Mammary epithelial cell (primary cell): ENCODE measurements around the gene HSBP1.

Experiments
- CTCF ChIP-seq, 2 donors: IDR thresholded peaks in 1 of 2; conservative IDR thresholded peaks in 1 of 2; 2 replicates each; pipeline ENCODE4 v1.5.1; 2011 to 2012; ENCODE audit warnings: inconsistent platforms in 2 of 2, low read length in 2 of 2, mild to moderate bottlenecking in 2 of 2, control low read depth in 1 of 2, low read depth in 1 of 2; ENCODE audit not compliant: insufficient read depth in 1 of 2; ENCODE audit errors: extremely low read depth in 1 of 2
- EZH2 ChIP-seq: IDR thresholded peaks from 2 replicates; pipeline ENCODE4 v1.6.1; 2012; ENCODE audit warnings: low read length, inconsistent platforms, borderline replicate concordance

DNA sequence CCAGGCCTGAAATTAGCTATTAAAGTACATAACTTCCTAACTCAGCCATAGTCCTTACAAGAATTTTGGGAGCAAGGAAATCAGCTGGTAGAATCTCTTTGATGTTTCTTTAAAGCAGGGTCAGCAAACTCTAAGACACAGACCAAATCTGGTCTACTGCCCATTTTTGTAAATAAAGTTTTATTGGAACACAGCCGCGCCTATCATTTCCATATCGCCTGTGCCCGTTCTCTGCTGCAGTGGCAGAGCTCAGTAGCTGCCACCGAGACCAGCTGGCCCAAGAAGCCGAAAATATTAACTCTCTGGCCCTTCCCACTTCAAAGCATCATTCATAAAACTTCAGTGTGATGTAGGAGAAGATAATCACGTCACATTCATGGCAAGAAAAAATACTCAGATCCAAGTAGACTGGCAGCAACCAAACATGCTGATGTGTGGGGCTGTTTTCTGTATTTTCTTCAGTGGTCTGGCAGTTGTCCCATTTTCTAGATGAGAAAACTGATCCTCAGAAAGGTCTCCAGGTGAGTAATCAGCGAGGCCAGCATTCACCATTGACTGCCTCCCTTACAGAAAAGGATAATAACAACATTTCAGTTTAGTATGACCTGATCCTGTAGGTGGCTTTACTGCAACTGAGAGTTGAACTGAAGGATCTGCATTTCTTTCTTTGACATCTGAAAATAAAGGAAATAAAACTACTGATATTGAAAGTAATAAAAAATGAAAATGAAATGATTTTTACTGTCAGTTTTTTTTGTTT is 18.0 kb upstream of the HSBP1 start:
- no peak for TF ChIP-seq CTCF (conservative IDR thresholded peaks at IDR 0.05 in 1 of 2, IDR thresholded peaks at IDR 0.05 in 1 of 2; ENCODE audit: extremely low read depth in 1 of 2, insufficient read depth in 1 of 2, low read depth in 1 of 2, low read length in 2 of 2)
- TF ChIP-seq EZH2 = no peak
